HCT116 (cell line): ENCODE data around the gene CCDC146. TPM values are rescaled to one million over a fixed set of nuclear protein-coding genes. Genes with fewer than 3 reads are reported as not detected.
"Not testable (repeated sequence)": the region's sequence is repeated elsewhere in the genome, so short reads cannot be mapped to it uniquely, and the experiment has no call there.

Source experiments
- ATAC-seq: fragments of 200-7000 bp; cut with Tn5 transposase; 2 replicates; pipeline ENCODE4 v1.9.1; 2020; ENCODE audit warnings: mild to moderate bottlenecking, moderate library complexity
- BruUV-seq: library from RNA; stranded (reverse); fragments of 400-500 nt; replicated peaks from 2 replicates; lab custom pipeline; 2021; lab: Mats Ljungman, UMichigan
- CTCF ChIA-PET: fragments of 300-600 bp; sonication (Branson Sonifier 250); formaldehyde crosslinking; loops from one replicate; lab custom pipeline; 2021; ENCODE audit warnings: antibody characterized with exemption; lab: Charles Lee
- POLR2A ChIA-PET: fragments of 300-600, 350-600 bp; sonication (Branson Sonifier 250); formaldehyde crosslinking; loops from one replicate; lab custom pipeline; 2021; ENCODE audit warnings: antibody characterized with exemption; lab: Charles Lee
- RAD21 ChIA-PET, 2 experiments: fragments of 300-600 bp; sonication (Branson Sonifier 250); formaldehyde crosslinking; loops; one replicate each; lab custom pipeline; 2023; ENCODE audit warnings: low total read pairs in 2 of 2; ENCODE audit not compliant: uncharacterized antibody in 2 of 2, unreplicated experiment in 2 of 2, low non-redundant PET in 1 of 2; lab: Charles Lee
- DNase-seq: peaks from one replicate; pipeline ENCODE4 v3.0.0-alpha.2; 2010; ENCODE audit warnings: low read depth, low spot score
- H2AFZ ChIP-seq: fragments of 200-600 bp; shearing (Covaris generic), sonication (generic); 2 replicates; pipeline ENCODE4 v1.6.1; 2017; ENCODE audit warnings: low read depth, mixed run types, mixed read lengths, antibody characterized with exemption, low read length; ENCODE audit not compliant: poor library complexity, severe bottlenecking
- H3K27ac ChIP-seq: 2 replicates; pipeline ENCODE4 v1.5.1; 2012; ENCODE audit warnings: low read depth, low read length
- H3K27me3 ChIP-seq: fragments of 200-600 bp; sonication (generic); 2 replicates; pipeline ENCODE4 v1.6.1; 2016; ENCODE audit warnings: mixed run types, low read length, mixed read lengths; ENCODE audit not compliant: insufficient read depth
- H3K36me3 ChIP-seq, 2 experiments: fragments of 200-500 bp in 1 of 2; fragments of 200-600 bp in 1 of 2; sonication (Bioruptor generic) in 1 of 2; sonication (generic) in 1 of 2; 2 replicates each; pipeline versions ENCODE4 v1.5.1 to v1.6.1; 2014 to 2016; ENCODE audit warnings: low read length in 2 of 2, inconsistent platforms in 1 of 2, mixed read lengths in 1 of 2, mixed run types in 1 of 2; ENCODE audit not compliant: insufficient read depth in 2 of 2, control insufficient read depth in 1 of 2
- H3K4me1 ChIP-seq, 2 experiments: fragments of 200-600 bp in 1 of 2; sonication (generic) in 1 of 2; 2 replicates each; pipeline versions ENCODE4 v1.5.1 to v1.6.1; 2012 to 2017; ENCODE audit warnings: low read length in 2 of 2, inconsistent platforms in 1 of 2, mild to moderate bottlenecking in 1 of 2, mixed read lengths in 1 of 2, mixed run types in 1 of 2, moderate library complexity in 1 of 2; ENCODE audit not compliant: insufficient read depth in 2 of 2, control insufficient read depth in 1 of 2
- H3K4me2 ChIP-seq: fragments of 200-600 bp; sonication (generic); 2 replicates; pipeline ENCODE4 v1.6.1; 2017; ENCODE audit warnings: mixed run types, low read length, mixed read lengths
- H3K4me3 ChIP-seq, 2 experiments: fragments of 200-600 bp in 1 of 2; sonication (generic) in 1 of 2; replicated peaks in 1 of 2; 2 replicates each; pipeline ENCODE4 v1.5.1; 2011 to 2016; ENCODE audit warnings: low read length in 2 of 2, control low read depth in 1 of 2, low read depth in 1 of 2, mild to moderate bottlenecking in 1 of 2, mixed read lengths in 1 of 2, mixed run types in 1 of 2
- H3K79me2 ChIP-seq: fragments of 200-600 bp; sonication (generic); 2 replicates; pipeline ENCODE4 v1.6.1; 2017; ENCODE audit warnings: mild to moderate bottlenecking, mixed run types, low read length, moderate library complexity, mixed read lengths; ENCODE audit not compliant: insufficient read depth
- H3K9ac ChIP-seq: fragments of 200-600 bp; sonication (generic); 2 replicates; pipeline ENCODE4 v1.6.1; 2016; ENCODE audit warnings: low read length, mixed read lengths
- H3K9me2 ChIP-seq: fragments of 200-600 bp; sonication (generic), shearing (Covaris generic); 2 replicates; pipeline ENCODE4 v1.6.1; 2017; ENCODE audit warnings: mixed run types, mild to moderate bottlenecking, moderate library complexity; ENCODE audit not compliant: insufficient read depth
- H3K9me3 ChIP-seq, 2 experiments: fragments of 200-500 bp in 1 of 2; fragments of 200-600 bp in 1 of 2; sonication (Bioruptor generic) in 1 of 2; sonication (generic) in 1 of 2; 2 replicates each; pipeline ENCODE4 v1.6.1; 2014 to 2017; ENCODE audit warnings: low read length in 2 of 2, mixed read lengths in 2 of 2, inconsistent platforms in 1 of 2, low read depth in 1 of 2, mild to moderate bottlenecking in 1 of 2, mixed run types in 1 of 2, moderate library complexity in 1 of 2; ENCODE audit not compliant: control insufficient read depth in 1 of 2, insufficient read depth in 1 of 2
- H4K20me1 ChIP-seq: fragments of 200-600 bp; sonication (generic), shearing (Covaris generic); 2 replicates; pipeline ENCODE4 v1.6.1; 2017; ENCODE audit warnings: mixed run types, mild to moderate bottlenecking, moderate library complexity; ENCODE audit not compliant: insufficient read depth
- intact Hi-C: fragments of 100-400 bp; cut with micrococcal nuclease; formaldehyde crosslinking; loops from 2 replicates; pipeline ENCODE4 v1.10.0; 2022
- total RNA-seq: library from RNA; stranded (reverse); gene quantifications from one replicate; pipeline ENCODE4 v1.2.1, GENCODE V29; 2021; ENCODE audit not compliant: unreplicated experiment

The CCDC146 gene
- total RNA-seq, 1 experiment from 2014 or later, result 6.3 TPM

DNA sequence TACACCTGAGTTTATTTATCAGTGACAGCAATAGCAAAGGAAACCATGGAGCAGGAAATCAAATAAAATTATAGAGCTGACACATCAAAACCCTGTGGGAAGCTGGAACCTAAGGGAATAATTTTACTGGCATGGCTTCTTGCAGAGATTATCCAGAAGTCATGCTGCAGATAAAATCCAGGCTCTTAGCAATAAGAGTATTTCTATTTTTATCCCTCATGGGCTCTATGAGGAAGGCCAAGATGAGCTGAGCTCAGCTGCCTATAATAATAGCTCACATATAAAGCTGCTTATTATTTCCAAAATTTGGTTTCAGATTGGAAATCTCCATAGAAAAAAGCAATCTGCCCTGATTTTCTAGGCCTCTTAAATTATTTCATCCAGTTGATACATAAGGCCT is 43.3 kb upstream of the CCDC146 start:
- H3K9ac ChIP-seq, ATAC-seq, H3K36me3 ChIP-seq, H3K9me2 ChIP-seq, H3K9me3 ChIP-seq, H3K4me3 ChIP-seq, intact Hi-C loops, POLR2A ChIA-PET, H3K79me2 ChIP-seq, H2AFZ ChIP-seq, H4K20me1 ChIP-seq, RAD21 ChIA-PET, DNase-seq, H3K27ac ChIP-seq, H3K27me3 ChIP-seq, H3K4me1 ChIP-seq, BruUV-seq, H3K4me2 ChIP-seq, CTCF ChIA-PET: not testable (repeated sequence)

DNA sequence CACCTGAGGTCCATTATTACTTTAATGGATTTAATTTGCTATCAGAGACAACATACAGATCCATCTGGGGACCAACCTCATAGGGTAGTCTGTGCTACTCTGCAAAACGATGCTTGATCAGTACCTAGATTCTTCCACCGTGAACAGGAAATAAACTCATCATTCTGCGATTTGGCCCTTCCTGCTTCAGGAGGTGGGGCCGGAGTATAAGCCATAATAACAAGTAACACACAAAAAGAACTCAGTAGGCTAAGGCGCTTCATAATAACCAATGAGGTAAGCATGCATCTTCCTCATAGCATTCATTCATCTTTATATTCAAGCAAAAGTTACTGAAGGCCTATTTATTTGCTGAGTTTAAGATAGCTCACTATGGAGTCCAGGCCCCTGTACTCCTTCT is 42.8 kb upstream of the CCDC146 start:
- H4K20me1 ChIP-seq, CTCF ChIA-PET, RAD21 ChIA-PET, intact Hi-C loops, H3K4me1 ChIP-seq, H3K9me3 ChIP-seq, H2AFZ ChIP-seq, H3K79me2 ChIP-seq, H3K9me2 ChIP-seq, POLR2A ChIA-PET, H3K9ac ChIP-seq, H3K4me2 ChIP-seq, BruUV-seq, H3K36me3 ChIP-seq, H3K4me3 ChIP-seq, DNase-seq, ATAC-seq, H3K27me3 ChIP-seq, H3K27ac ChIP-seq: not testable (repeated sequence)

DNA sequence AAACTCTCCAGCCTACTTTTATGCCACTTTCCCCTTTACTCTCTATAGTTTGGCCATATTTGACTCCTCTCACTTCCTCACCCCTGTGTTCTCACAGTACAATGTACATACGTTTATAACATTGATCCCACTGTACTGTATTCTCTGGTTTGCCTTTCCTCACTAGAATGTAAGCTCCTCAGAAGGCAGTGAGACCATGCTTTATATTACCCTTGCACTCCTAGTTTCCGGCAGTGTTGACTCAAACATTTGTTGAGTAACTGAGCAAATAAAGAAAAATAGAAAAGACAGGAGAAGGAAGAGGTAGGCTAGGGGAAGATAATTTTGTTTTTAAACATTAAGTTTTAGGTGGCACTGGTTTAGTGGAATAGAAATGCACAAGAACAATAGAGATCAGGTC is 42.2 kb upstream of the CCDC146 start:
- H4K20me1 ChIP-seq, H3K4me1 ChIP-seq, ATAC-seq, H3K27me3 ChIP-seq, DNase-seq, H3K36me3 ChIP-seq, H3K79me2 ChIP-seq, CTCF ChIA-PET, H3K9me3 ChIP-seq, intact Hi-C loops, H3K9ac ChIP-seq, H3K4me3 ChIP-seq, H3K9me2 ChIP-seq, BruUV-seq, POLR2A ChIA-PET, H3K27ac ChIP-seq, RAD21 ChIA-PET, H2AFZ ChIP-seq, H3K4me2 ChIP-seq: not testable (repeated sequence)

DNA sequence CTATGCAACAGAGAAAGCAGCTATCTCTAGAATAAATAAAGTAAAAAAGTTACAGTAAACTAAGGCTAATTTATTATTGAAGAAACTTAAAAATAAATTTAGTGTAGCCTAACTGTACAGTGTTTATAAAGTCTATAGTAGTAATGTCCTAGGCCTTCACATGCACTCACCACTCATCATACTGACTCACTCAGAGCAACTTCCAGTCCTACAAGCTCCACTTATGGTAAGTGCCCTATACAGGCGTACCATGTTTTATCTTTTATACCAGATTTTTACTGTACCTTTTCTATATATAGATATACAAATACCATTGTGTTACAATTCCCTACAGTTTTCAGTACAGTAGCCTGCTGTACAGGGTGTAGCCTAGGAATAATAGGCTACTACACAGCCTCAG is 40.2 kb upstream of the CCDC146 start:
- H3K27me3 ChIP-seq, H3K9me2 ChIP-seq, H3K4me2 ChIP-seq, DNase-seq, H3K9me3 ChIP-seq, H4K20me1 ChIP-seq, H3K4me3 ChIP-seq, H3K36me3 ChIP-seq, H3K79me2 ChIP-seq, H3K4me1 ChIP-seq, intact Hi-C loops, POLR2A ChIA-PET, ATAC-seq, H3K27ac ChIP-seq, BruUV-seq, H3K9ac ChIP-seq, RAD21 ChIA-PET, CTCF ChIA-PET, H2AFZ ChIP-seq: not testable (repeated sequence)

DNA sequence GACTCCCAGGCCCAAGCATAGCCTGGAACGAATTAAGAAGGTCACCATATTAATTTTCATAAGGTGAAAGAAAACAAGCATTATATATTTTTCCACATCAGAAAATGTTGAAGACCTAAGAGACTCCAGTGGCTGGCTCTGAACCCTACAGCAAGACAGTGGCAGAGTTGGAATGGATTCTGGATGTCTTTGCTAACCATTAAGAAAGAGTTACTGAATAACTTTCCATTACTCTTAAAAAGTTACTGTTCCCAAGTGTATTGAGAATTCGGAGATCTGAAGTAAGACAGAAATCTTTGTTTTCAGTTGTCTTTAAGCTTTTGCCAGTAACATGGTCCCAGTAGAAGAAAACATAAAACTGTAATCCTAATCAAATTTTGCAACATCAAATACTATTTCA is 30.1 kb upstream of the CCDC146 start:
- H2AFZ ChIP-seq, CTCF ChIA-PET, H3K27me3 ChIP-seq, RAD21 ChIA-PET, H3K9me3 ChIP-seq, DNase-seq, H3K9ac ChIP-seq, H3K9me2 ChIP-seq, H3K4me2 ChIP-seq, H3K27ac ChIP-seq, intact Hi-C loops, H4K20me1 ChIP-seq, POLR2A ChIA-PET, H3K79me2 ChIP-seq, BruUV-seq, H3K36me3 ChIP-seq, H3K4me3 ChIP-seq, ATAC-seq, H3K4me1 ChIP-seq: not testable (repeated sequence)
